Loucy (cell line): ENCODE results near the gene PSMD13.

Source experiments
- CTCF ChIP-seq: fragments of 200-600 bp; sonication (generic); conservative IDR thresholded peaks from 2 replicates; pipeline ENCODE4 v1.5.1; 2014; ENCODE audit warnings: mild to moderate bottlenecking, antibody characterized with exemption, low read length
- EZH2phosphoT487 ChIP-seq: fragments of 200-600 bp; IDR thresholded peaks from 2 replicates; pipeline ENCODE4 v1.6.1; 2018; ENCODE audit warnings: antibody characterized with exemption, mild to moderate bottlenecking, moderate library complexity, borderline replicate concordance

GRCh38 chr11:255176-255575 is 18.4 kb downstream of the PSMD13 start:
- TF ChIP-seq EZH2phosphoT487 (no peak), CTCF (no peak)
